GM06990 (cell line): ENCODE data around the gene MRPL2.
A peak's percentile ranks its signal among the peaks of the same experiment; 100 is the strongest.

ENCODE experiments used
- DNase-seq: peaks from one replicate; pipeline ENCODE4 v3.0.0-alpha.2; 2011; ENCODE audit not compliant: insufficient read length; ENCODE audit errors: extremely low read depth
- H3K27me3 ChIP-seq: replicated peaks from 2 replicates; pipeline ENCODE4 v1.6.0; 2011; ENCODE audit warnings: low read length; ENCODE audit not compliant: control insufficient read depth, insufficient read depth
- H3K36me3 ChIP-seq: 2 replicates; pipeline ENCODE4 v1.5.1; 2011; ENCODE audit warnings: low read length; ENCODE audit not compliant: control insufficient read depth, insufficient read depth
- H3K4me3 ChIP-seq: replicated peaks from 2 replicates; pipeline ENCODE4 v1.5.1; 2011; ENCODE audit warnings: low read depth, mild to moderate bottlenecking, control low read depth, low read length
- TF ChIP-seq, protein P1 (sequence below): IDR thresholded peaks from 2 replicates; pipeline ENCODE4 v1.5.1; 2011; ENCODE audit warnings: low read length, control low read depth, mild to moderate bottlenecking, inconsistent platforms; ENCODE audit not compliant: insufficient read depth, poor library complexity, severe bottlenecking

Gene MRPL2

DNA sequence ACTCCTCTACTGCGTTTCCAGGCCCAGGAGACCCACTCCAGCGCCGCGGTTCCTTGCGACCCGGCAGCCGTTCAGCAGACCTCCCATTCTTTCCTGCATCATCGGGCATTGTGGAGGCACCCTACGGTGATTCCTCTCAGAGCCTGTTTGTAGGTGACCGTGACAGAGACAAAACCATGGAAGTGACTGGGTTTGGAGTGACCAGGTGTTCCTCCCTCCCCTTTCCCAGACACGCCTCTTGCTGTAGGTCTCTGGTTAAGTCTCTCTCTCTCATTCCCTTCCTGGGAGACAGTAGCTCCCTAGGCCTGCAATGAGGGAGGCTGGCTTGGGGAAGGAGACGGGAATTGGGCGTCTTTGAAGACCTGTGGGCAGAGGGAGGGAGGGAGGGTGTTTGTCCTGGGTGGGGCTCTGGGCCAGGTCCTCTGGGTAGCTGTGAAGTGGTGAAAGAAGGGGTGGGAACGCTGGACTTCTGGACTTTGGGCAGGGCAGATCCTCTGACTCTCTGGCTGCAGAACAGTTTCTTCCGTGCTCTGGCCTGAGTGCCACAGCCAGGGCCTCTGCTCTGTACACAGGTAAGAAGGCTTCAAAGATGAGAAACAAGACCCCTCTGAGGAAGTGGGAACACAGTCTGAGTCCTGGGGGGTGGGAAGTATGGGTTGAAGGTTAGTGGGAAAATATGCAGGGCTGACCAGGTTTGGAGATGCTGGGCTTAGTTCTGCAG lies 960 bp upstream of the MRPL2 start:
- peak overlapping the region; percentile 75 for H3K4me3 ChIP-seq
- H3K36me3 ChIP-seq = peaks cover 10% of the 10 kb centered on the region
- TF ChIP-seq, protein P1, sequence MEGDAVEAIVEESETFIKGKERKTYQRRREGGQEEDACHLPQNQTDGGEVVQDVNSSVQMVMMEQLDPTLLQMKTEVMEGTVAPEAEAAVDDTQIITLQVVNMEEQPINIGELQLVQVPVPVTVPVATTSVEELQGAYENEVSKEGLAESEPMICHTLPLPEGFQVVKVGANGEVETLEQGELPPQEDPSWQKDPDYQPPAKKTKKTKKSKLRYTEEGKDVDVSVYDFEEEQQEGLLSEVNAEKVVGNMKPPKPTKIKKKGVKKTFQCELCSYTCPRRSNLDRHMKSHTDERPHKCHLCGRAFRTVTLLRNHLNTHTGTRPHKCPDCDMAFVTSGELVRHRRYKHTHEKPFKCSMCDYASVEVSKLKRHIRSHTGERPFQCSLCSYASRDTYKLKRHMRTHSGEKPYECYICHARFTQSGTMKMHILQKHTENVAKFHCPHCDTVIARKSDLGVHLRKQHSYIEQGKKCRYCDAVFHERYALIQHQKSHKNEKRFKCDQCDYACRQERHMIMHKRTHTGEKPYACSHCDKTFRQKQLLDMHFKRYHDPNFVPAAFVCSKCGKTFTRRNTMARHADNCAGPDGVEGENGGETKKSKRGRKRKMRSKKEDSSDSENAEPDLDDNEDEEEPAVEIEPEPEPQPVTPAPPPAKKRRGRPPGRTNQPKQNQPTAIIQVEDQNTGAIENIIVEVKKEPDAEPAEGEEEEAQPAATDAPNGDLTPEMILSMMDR = no peak
- DNase-seq = no peak
- no peaks in the 10 kb centered on the region for H3K27me3 ChIP-seq

DNA sequence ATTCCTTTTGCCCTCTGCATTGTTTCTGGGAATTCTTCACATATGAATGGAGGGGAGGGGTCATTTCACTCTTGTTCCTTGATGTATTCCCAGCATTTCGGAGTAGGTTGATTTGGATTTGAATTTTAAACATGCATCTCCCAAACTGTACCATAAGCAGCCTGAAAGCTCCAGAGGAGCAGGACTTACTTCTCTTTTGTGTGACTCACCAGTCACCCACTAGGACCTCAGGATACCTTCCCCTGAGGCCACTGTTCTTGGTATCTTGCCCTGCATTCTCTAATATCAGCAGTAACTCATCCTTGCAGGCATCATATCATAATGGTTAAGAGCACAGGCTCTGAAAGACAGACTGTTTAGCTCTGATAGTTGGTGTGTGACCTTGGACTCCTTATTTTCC lies 703 bp downstream of the MRPL2 start:
- H3K4me3 ChIP-seq = peak overlapping the region; percentile 75
- H3K27me3 ChIP-seq = no peaks in the 10 kb centered on the region
- TF ChIP-seq, protein P1 = no peak
- H3K36me3 ChIP-seq = peaks cover 10% of the 10 kb centered on the region
- no peak for DNase-seq

DNA sequence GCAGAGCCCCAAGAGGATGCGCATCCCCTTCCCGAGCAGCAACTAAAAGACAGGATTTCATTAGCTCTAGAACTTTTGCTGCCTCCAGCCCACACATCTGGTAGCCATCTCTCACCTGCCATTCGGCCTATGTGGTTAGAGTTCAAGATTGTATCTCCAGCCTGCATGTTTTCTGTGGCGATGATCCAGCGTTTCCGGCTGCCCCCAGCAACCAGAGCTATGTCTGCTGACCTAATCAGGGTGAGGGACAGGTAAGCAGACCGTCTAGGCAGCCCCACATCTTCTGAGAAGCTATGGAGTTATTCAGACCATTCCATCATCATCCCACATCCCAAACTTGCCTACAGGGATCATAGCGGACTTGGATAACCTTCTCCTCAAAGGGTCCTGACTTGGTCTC lies 3.3 kb downstream of the MRPL2 start:
- TF ChIP-seq, protein P1 = no peak
- no peak for DNase-seq
- Histone ChIP-seq H3K27me3 (no peaks in the 10 kb centered on the region), H3K4me3 (no peak overlapping the region), H3K36me3 (peaks cover 7% of the 10 kb centered on the region)

DNA sequence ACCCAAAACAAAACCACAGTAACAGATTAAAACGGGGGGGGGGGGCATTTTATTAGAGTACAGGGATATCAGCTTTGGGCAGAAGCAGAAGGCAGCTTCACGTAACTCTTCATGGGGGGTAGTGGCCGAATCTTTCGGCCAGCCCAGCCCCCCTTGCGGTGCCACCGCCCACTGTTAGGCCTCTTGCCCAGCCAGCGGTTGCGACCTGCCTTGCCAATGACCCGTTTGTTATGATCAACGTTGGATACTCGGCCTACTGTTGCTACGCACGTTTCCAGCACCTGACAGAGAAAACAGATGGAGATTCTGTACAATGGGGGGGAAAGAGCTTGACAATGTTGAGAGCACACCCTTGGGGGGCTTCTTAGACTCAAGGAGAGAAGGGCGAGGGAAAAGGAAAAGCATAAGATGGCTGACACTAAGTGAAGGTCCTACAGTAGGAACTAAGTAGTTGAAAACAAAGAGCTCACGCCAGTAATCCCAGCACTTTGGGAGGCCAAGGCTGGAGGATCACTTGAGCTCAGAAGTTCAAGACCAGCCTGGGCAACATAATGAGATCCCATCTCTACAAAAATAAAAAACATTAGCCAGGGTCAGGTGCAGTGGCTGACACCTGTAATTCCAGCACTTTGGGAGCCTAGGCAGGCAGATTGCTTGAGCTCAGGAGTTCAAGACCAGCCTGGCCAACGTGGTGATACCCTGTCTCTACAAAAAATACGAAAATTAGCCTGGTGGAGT lies 4.9 kb downstream of the MRPL2 start:
- no peak for DNase-seq
- H3K27me3 ChIP-seq = no peaks in the 10 kb centered on the region
- peaks cover 15% of the 10 kb centered on the region for H3K36me3 ChIP-seq
- peak overlapping the region; percentile 94 for H3K4me3 ChIP-seq
- TF ChIP-seq, protein P1 = no peak

DNA sequence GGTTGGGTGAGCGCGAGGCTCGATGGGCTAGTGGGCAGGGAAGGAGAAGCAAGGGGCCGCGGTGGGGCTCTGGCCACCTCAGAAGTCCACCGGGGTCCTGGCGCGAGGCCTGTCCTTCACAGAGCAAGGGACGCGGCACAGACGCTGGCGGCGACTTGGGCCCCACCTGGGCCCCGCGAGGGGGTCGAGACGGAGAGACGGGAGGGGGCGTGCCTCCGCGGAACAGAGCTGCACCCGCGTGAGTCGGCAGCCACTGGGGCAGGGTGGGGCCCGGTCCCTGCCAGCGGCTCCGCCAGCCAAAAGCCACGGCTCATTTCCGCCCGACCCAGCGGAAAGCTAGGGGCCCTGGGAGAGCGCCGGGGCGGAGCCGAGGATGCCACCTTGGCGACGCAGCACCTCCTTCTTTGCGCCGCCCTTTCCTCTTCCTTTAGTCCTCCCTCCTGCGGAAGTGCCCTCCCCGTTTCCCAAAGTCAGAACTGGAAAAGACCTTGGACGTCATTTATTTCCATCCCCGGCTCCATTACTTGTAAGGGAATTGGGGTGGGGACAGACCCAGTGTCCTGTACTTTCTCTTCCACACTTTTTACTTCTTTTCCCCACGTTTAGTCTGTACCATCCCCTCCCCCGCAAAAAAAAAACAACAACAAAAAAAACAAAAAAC lies 5.6 kb downstream of the MRPL2 start, which contains the start of gene CUL7:
Gene CUL7, minus strand, starts transcription at position 307 of the 661 bp plus-strand sequence. CDS start 1,063 bp downstream, outside the sequence.
- TF ChIP-seq, protein P1 = peak; percentile 2
- peaks cover 18% of the 10 kb centered on the region for H3K36me3 ChIP-seq
- H3K4me3 ChIP-seq = peak within 1 kb of the TSS; percentile 94
- no peaks in the 10 kb centered on the region for H3K27me3 ChIP-seq
- DNase-seq = peak; percentile 90
